K562 (cell line): Measurements from ENCODE around the gene CBX4. TPM values are rescaled to one million over a fixed set of nuclear protein-coding genes. Genes with fewer than 3 reads are reported as not detected.
A peak's percentile ranks its signal among the peaks of the same experiment; 100 is the strongest.

Experiments used
- ATAC-seq: fragments of 200-7000 bp; cut with Tn5 transposase; 3 replicates; pipeline ENCODE4 v1.9.1; 2020; ENCODE audit warnings: moderate library complexity
- BruUV-seq: library from RNA; stranded (reverse); fragments of 400-500 nt; replicated peaks from 2 replicates; lab custom pipeline; 2021; lab: Mats Ljungman, UMichigan
- CTCF ChIA-PET: fragments of 300-600 bp; formaldehyde crosslinking; extraction: SDS; loops from one replicate; lab custom pipeline; 2021; ENCODE audit warnings: low intra/inter-chr PET ratio; lab: Yijun Ruan, JAX
- POLR2A ChIA-PET: fragments of 300-600, 350-650 bp; sonication (Branson Sonifier 250); formaldehyde crosslinking; extraction: SDS; loops from one replicate; lab custom pipeline; 2021; ENCODE audit warnings: antibody characterized with exemption, inconsistent platforms; lab: Yijun Ruan, JAX
- DNase-seq, 4 experiments: peaks; one replicate each; pipeline versions ENCODE4 v3.0.0 to v3.0.0-alpha.2; 2011 to 2018; ENCODE audit warnings: low spot score in 3 of 4, mixed read lengths in 3 of 4; ENCODE audit errors: extremely low read depth in 1 of 4
- FAIRE-seq: peaks from 2 replicates; lab custom pipeline; 2011; peaks lifted over from hg19 to GRCh38; lab: Jason Lieb, UNC
- H2AFZ ChIP-seq: 2 replicates; pipeline ENCODE4 v1.6.0; 2011; ENCODE audit warnings: low read depth, low read length, control low read depth, inconsistent platforms
- H3K27ac ChIP-seq: fragments of 200-600 bp; 3 replicates; pipeline ENCODE4 v1.8.0; 2011; ENCODE audit warnings: low read depth, mild to moderate bottlenecking, control low read depth, inconsistent platforms, low read length, moderate library complexity, mixed read lengths; ENCODE audit errors: extremely low read depth
- H3K27me3 ChIP-seq, 2 experiments: fragments of 300-600 bp in 1 of 2; 2 replicates in 1 of 2; 3 replicates in 1 of 2; pipeline versions ENCODE4 v1.6.0 to v1.8.0; 2011; ENCODE audit warnings: inconsistent platforms in 2 of 2, low read length in 2 of 2, mild to moderate bottlenecking in 1 of 2, mixed read lengths in 1 of 2, moderate library complexity in 1 of 2; ENCODE audit not compliant: control insufficient read depth in 2 of 2, insufficient read depth in 2 of 2
- H3K36me3 ChIP-seq: fragments of 300-600 bp; 3 replicates; pipeline ENCODE4 v1.8.0; 2011; ENCODE audit warnings: mild to moderate bottlenecking, low read length, inconsistent platforms; ENCODE audit not compliant: control insufficient read depth, insufficient read depth
- H3K4me1 ChIP-seq, 2 experiments: fragments of 200-600 bp in 1 of 2; replicated peaks in 1 of 2; 2 replicates in 1 of 2; 3 replicates in 1 of 2; pipeline versions ENCODE4 v1.5.1 to v1.8.0; 2011; ENCODE audit warnings: inconsistent platforms in 2 of 2, low read length in 2 of 2, mild to moderate bottlenecking in 1 of 2, mixed read lengths in 1 of 2, moderate library complexity in 1 of 2; ENCODE audit not compliant: control insufficient read depth in 2 of 2, insufficient read depth in 2 of 2
- H3K4me2 ChIP-seq: 2 replicates; pipeline ENCODE4 v1.6.1; 2011; ENCODE audit warnings: low read length, control low read depth, inconsistent platforms, mixed read lengths; ENCODE audit not compliant: insufficient read depth
- H3K4me3 ChIP-seq: fragments of 200-600 bp; sonication (generic), shearing (Covaris generic); 2 replicates; pipeline ENCODE4 v1.5.1; 2016; ENCODE audit warnings: control low read depth, inconsistent platforms
- H3K79me2 ChIP-seq: fragments of 200-600 bp; 3 replicates; pipeline ENCODE4 v1.8.0; 2011; ENCODE audit warnings: low read length, inconsistent platforms; ENCODE audit not compliant: control insufficient read depth, insufficient read depth
- H3K9ac ChIP-seq, 2 experiments: 2 replicates each; pipeline versions ENCODE4 v1.6.0 to v1.6.1; 2011; ENCODE audit warnings: low read depth in 2 of 2, low read length in 2 of 2, control low read depth in 1 of 2, inconsistent platforms in 1 of 2, mild to moderate bottlenecking in 1 of 2, mixed read lengths in 1 of 2; ENCODE audit not compliant: insufficient read depth in 1 of 2
- H3K9me1 ChIP-seq: one replicate; pipeline ENCODE4 v1.6.0; 2011; ENCODE audit warnings: inconsistent platforms, mild to moderate bottlenecking, low read length, moderate library complexity; ENCODE audit not compliant: control insufficient read depth, insufficient read depth
- H3K9me3 ChIP-seq: replicated peaks from 2 replicates; pipeline ENCODE4 v1.5.1; 2011; ENCODE audit warnings: low read depth, low read length, inconsistent platforms; ENCODE audit not compliant: control insufficient read depth, insufficient read depth
- H4K20me1 ChIP-seq: replicated peaks from 2 replicates; pipeline ENCODE4 v1.6.1; 2011; ENCODE audit warnings: low read length, inconsistent platforms, mixed read lengths; ENCODE audit not compliant: control insufficient read depth, insufficient read depth
- BCOR ChIP-seq: fragments of 450-650 bp; IDR thresholded peaks from 2 replicates; pipeline ENCODE4 v1.6.1; 2016
- CBFA2T3 ChIP-seq: fragments of 450-650 bp; IDR thresholded peaks from 2 replicates; pipeline ENCODE4 v1.6.1; 2017
- CTBP1 ChIP-seq: fragments of 450-650 bp; IDR thresholded peaks from 2 replicates; pipeline ENCODE4 v1.6.1; 2016; ENCODE audit warnings: borderline replicate concordance
- HDGF ChIP-seq: fragments of 450-650 bp; IDR thresholded peaks from 2 replicates; pipeline ENCODE4 v1.6.1; 2016
- MYBL2 ChIP-seq, 2 experiments: fragments of 450-650 bp in 1 of 2; sonication (generic) in 1 of 2; formaldehyde crosslinking in 1 of 2; IDR thresholded peaks; 2 replicates each; pipeline versions ENCODE4 v1.6.1 to v1.8.1; 2017 to 2022; ENCODE audit warnings: borderline replicate concordance in 1 of 2, inconsistent platforms in 1 of 2, low read depth in 1 of 2, mild to moderate bottlenecking in 1 of 2, missing genetic modification reagents in 1 of 2, moderate library complexity in 1 of 2
- NCOA2 ChIP-seq, 2 experiments: fragments of 450-650 bp; IDR thresholded peaks; 2 replicates each; pipeline ENCODE4 v1.6.1; 2018; ENCODE audit warnings: mild to moderate bottlenecking in 2 of 2, moderate library complexity in 1 of 2; ENCODE audit not compliant: partially characterized antibody in 2 of 2
- NELFE ChIP-seq: IDR thresholded peaks from 2 replicates; pipeline ENCODE4 v1.6.1; 2011; ENCODE audit warnings: mild to moderate bottlenecking; ENCODE audit not compliant: insufficient read depth, insufficient read length
- NFE2L1 ChIP-seq: fragments of 450-650 bp; IDR thresholded peaks from 2 replicates; pipeline ENCODE4 v1.6.1; 2016; ENCODE audit warnings: missing genetic modification characterization, low read depth, mild to moderate bottlenecking, missing compliant biosample characterization, moderate library complexity, borderline replicate concordance
- SFPQ ChIP-seq: fragments of 200-400 bp; formaldehyde crosslinking; IDR thresholded peaks from 2 replicates; pipeline ENCODE4 v1.6.1; 2017; ENCODE audit warnings: mild to moderate bottlenecking, low read depth, low read length, moderate library complexity
- SMAD4 ChIP-seq: fragments of 250-450 bp; sonication (Bioruptor Pico); conservative IDR thresholded peaks from 2 replicates; pipeline ENCODE4 v1.8.0; 2021; ENCODE audit warnings: inconsistent platforms, mild to moderate bottlenecking, moderate library complexity
- SUPT5H ChIP-seq: fragments of 450-650 bp; IDR thresholded peaks from 2 replicates; pipeline ENCODE4 v1.6.1; 2016
- TAF7 ChIP-seq: fragments of 450-650 bp; IDR thresholded peaks from 2 replicates; pipeline ENCODE4 v1.6.1; 2016; ENCODE audit warnings: missing genetic modification characterization, missing compliant biosample characterization
- ZFP30 ChIP-seq: fragments of 250-450 bp; sonication (Bioruptor Pico); IDR thresholded peaks from 2 replicates; pipeline ENCODE4 v1.8.0; 2022; ENCODE audit warnings: moderate library complexity, mild to moderate bottlenecking, inconsistent platforms, borderline replicate concordance
- ZFPM2 ChIP-seq: fragments of 250-450 bp; sonication (Bioruptor Pico); IDR thresholded peaks from 2 replicates; pipeline ENCODE4 v1.5.1; 2022; ENCODE audit warnings: mild to moderate bottlenecking
- ZNF717 ChIP-seq: fragments of 250-450 bp; sonication (Bioruptor Pico); IDR thresholded peaks from 2 replicates; pipeline ENCODE4 v1.5.0; 2021
- WGBS: fragments of 100-300 bp; shearing (Covaris generic); methylation state at CpG from one replicate; pipeline ENCODE4 v1.1.6; 2016; ENCODE audit warnings: low coverage, mixed read lengths; ENCODE audit not compliant: insufficient coverage; ENCODE audit errors: missing lambda C conversion rate; 5-methylcytosine and 5-hydroxymethylcytosine counted together
- in situ Hi-C: fragments of 300-500 bp; cut with MboI; formaldehyde crosslinking; loops from 4 replicates; pipeline ENCODE4 v1.15.0; 2018; ENCODE audit warnings: inconsistent platforms, mixed read lengths
- intact Hi-C: fragments of 100-400 bp; cut with micrococcal nuclease; formaldehyde crosslinking; loops from 2 replicates; pipeline ENCODE4 v1.14.2; 2022
- polyA plus RNA-seq, 8 experiments: library from polyadenylated mRNA; depleted of rRNA in 4 of 8; stranded (reverse) in 5 of 8; unstranded in 3 of 8; fragments of >200 nt; fragmentation: Nextera tagmentation in 2 of 8; fragmentation: Illumina TruSeq in 1 of 8; extraction: Ambion mirVana in 2 of 8; extraction: Trizol in 1 of 8; gene quantifications; 2 replicates each; pipeline versions ENCODE4 v1.2.1 to v1.2.3, GENCODE V29; 2011 to 2014; ENCODE audit warnings: inconsistent platforms in 1 of 8, missing spikeins in 1 of 8
- total RNA-seq, 7 experiments: library from RNA; depleted of rRNA in 6 of 7; stranded (reverse); fragments of >200 nt in 6 of 7; fragmentation: Illumina TruSeq in 2 of 7; extraction: Trizol in 2 of 7; gene quantifications; 2 replicates each; pipeline versions ENCODE4 v1.2.1 to v1.2.3, GENCODE V29; 2011 to 2021; ENCODE audit warnings: low replicate concordance in 1 of 7

The CBX4 gene
- total and polyA plus RNA-seq, 9 of the 15 experiments (the other 6 are each of a cell fraction or from before 2014, with no cell fraction given), result 0.98 to 50.5 (median 10.0) TPM

- H3K4me3 ChIP-seq, result no peak overlapping the region
- no peak for DNase-seq
- no peaks in the 10 kb centered on the region; the same call in 2 of the 3 replicates for H3K36me3 ChIP-seq
- H3K4me2 ChIP-seq, result 0 out of 2 replicates have a peak overlapping the region, but pooled peaks have one; percentile 7
- no peaks in the 10 kb centered on the region for H4K20me1 ChIP-seq
- FAIRE-seq, result peak; percentile 71
- H3K27me3 ChIP-seq, result no peaks in the 10 kb centered on the region
- ChIA-PET CTCF (no interaction called here), POLR2A (interaction anchor here (0.5 to 18.8 kb wide), 3 partner anchors 20 to 40 kb away, joined by 3 to 386 read pairs (median 3); partner anchors contain the start of gene CBX4)
- H3K9me1 ChIP-seq, result no peaks in the 10 kb centered on the region
- H2AFZ ChIP-seq, result peak overlapping the region; percentile 73
- no peaks in the 10 kb centered on the region for H3K79me2 ChIP-seq
- no TSS peak for BruUV-seq
- in situ Hi-C loops (loop anchor here (5.0 kb wide), 1 partner anchor 32 kb away; the partner anchor contains the start of gene CBX4), intact Hi-C loops (loop anchor here (5.0 to 10.0 kb wide), 2 partner anchors 112 to 170 kb away; no protein-coding TSS in a partner anchor)
- H3K9ac ChIP-seq, result 0 out of 4 replicates have a peak overlapping the region, but pooled peaks of 1 of the 2 experiments have one; percentile 22
- TF ChIP-seq SMAD4 (no peak), SUPT5H (no peak), CTBP1 (no peak), HDGF (no peak), TAF7 (tag) (no peak), NFE2L1 (tag) (no peak), ZFPM2 (CRISPR knock-in tag) (no peak), ZNF717 (CRISPR knock-in tag) (no peak), BCOR (no peak), ZFP30 (CRISPR knock-in tag) (no peak), NCOA2 (IDR thresholded peaks at IDR 0.05; ENCODE audit: partially characterized antibody in 2 of 2) (no peak), MYBL2 (IDR thresholded peaks at IDR 0.05; ENCODE audit: low read depth) (no peak), MYBL2 (CRISPR knock-in tag; IDR thresholded peaks at IDR 0.05; ENCODE audit: borderline replicate concordance) (no peak), NELFE (no peak), CBFA2T3 (no peak), SFPQ (no peak)
- ATAC-seq, result no peak
- peak overlapping the region; percentile 2; the same call in 1 of the 3 replicates for H3K27ac ChIP-seq
- H3K4me1 ChIP-seq, result peaks cover 43 to 67% of the 10 kb centered on the region in 2 experiments
- peaks cover 3% of the 10 kb centered on the region for H3K9me3 ChIP-seq
- WGBS, result 81% methylated on average over 22 of the region's 22 CpGs
These were observed 34.2 kb downstream of the CBX4 start for GRCh38 chr17:79804856-79805696.
